Suprapubic skin (tissue), 4 donors: Measurements from ENCODE around the gene BCS1L. TPM values are rescaled to one million over a fixed set of nuclear protein-coding genes. Genes with fewer than 3 reads are reported as not detected.

Source experiments
- DNase-seq, 2 donors: peaks; one replicate each; pipeline ENCODE4 v3.0.0-alpha.2; 2019; ENCODE audit warnings: low spot score in 2 of 2
- H3K27ac ChIP-seq: fragments of 200-600 bp; sonication (generic); one replicate; pipeline ENCODE4 v1.5.1; 2019
- H3K27me3 ChIP-seq: fragments of 200-600 bp; sonication (generic); one replicate; pipeline ENCODE4 v1.5.1; 2019
- H3K36me3 ChIP-seq: fragments of 200-600 bp; sonication (generic); one replicate; pipeline ENCODE4 v1.5.1; 2019
- H3K4me1 ChIP-seq: fragments of 200-600 bp; sonication (generic); one replicate; pipeline ENCODE4 v1.5.1; 2019
- H3K4me3 ChIP-seq: fragments of 200-600 bp; sonication (generic); one replicate; pipeline ENCODE4 v1.5.1; 2019; ENCODE audit warnings: mild to moderate bottlenecking
- H3K9me3 ChIP-seq: fragments of 200-600 bp; sonication (generic); one replicate; pipeline ENCODE4 v1.5.1; 2019
- EP300 ChIP-seq: sonication (generic); formaldehyde crosslinking; IDR thresholded peaks from one replicate; pipeline ENCODE4 v1.6.1; 2017; ENCODE audit warnings: antibody characterized with exemption
- POLR2A ChIP-seq, 2 donors: fragments of 450-650 bp; IDR thresholded peaks; one replicate each; pipeline ENCODE4 v1.6.1; 2017; ENCODE audit warnings: antibody characterized with exemption in 2 of 2, mild to moderate bottlenecking in 2 of 2, moderate library complexity in 2 of 2
- POLR2AphosphoS5 ChIP-seq, 3 donors: sonication (generic); formaldehyde crosslinking; IDR thresholded peaks; one replicate each; pipeline ENCODE4 v1.6.1; 2017; ENCODE audit warnings: antibody characterized with exemption in 3 of 3
- WGBS: methylation state at CpG from one replicate; pipeline ENCODE4 v1.1.5; 2018; 5-methylcytosine and 5-hydroxymethylcytosine counted together
- total RNA-seq, 4 donors: library from RNA; depleted of rRNA; stranded (reverse); fragments of >200 nt; gene quantifications; one replicate each; pipeline ENCODE4 v1.1.0, GENCODE V29; 2016
- TF ChIP-seq, protein P1 (sequence below), 2 donors: fragments of 200-600 bp in 1 of 2; fragments of 450-650 bp in 1 of 2; sonication (generic) in 1 of 2; IDR thresholded peaks; one replicate each; pipeline ENCODE4 v1.5.1; 2016 to 2019; ENCODE audit warnings: antibody characterized with exemption in 2 of 2, mild to moderate bottlenecking in 1 of 2, moderate library complexity in 1 of 2

The BCS1L gene
- total RNA-seq, 4 donors from 2014 or later, result 30.3 to 72.8 (median 39.2) TPM

- Histone ChIP-seq H3K27ac (no peak overlapping the region), H3K4me1 (no peaks in the 10 kb centered on the region), H3K27me3 (no peaks in the 10 kb centered on the region), H3K9me3 (no peaks in the 10 kb centered on the region), H3K36me3 (peaks cover 92% of the 10 kb centered on the region), H3K4me3 (no peak overlapping the region)
- TF ChIP-seq POLR2AphosphoS5 (IDR thresholded peaks at IDR 0.05), result no peak
- no peak for TF ChIP-seq POLR2A (IDR thresholded peaks at IDR 0.05)
- TF ChIP-seq, protein P1, sequence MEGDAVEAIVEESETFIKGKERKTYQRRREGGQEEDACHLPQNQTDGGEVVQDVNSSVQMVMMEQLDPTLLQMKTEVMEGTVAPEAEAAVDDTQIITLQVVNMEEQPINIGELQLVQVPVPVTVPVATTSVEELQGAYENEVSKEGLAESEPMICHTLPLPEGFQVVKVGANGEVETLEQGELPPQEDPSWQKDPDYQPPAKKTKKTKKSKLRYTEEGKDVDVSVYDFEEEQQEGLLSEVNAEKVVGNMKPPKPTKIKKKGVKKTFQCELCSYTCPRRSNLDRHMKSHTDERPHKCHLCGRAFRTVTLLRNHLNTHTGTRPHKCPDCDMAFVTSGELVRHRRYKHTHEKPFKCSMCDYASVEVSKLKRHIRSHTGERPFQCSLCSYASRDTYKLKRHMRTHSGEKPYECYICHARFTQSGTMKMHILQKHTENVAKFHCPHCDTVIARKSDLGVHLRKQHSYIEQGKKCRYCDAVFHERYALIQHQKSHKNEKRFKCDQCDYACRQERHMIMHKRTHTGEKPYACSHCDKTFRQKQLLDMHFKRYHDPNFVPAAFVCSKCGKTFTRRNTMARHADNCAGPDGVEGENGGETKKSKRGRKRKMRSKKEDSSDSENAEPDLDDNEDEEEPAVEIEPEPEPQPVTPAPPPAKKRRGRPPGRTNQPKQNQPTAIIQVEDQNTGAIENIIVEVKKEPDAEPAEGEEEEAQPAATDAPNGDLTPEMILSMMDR (IDR thresholded peaks at IDR 0.05), result no peak
- no peak for TF ChIP-seq EP300
- no peak for DNase-seq
- WGBS, result 91% methylated on average over 11 of the region's 11 CpGs
These were observed 14.8 kb upstream of the BCS1L start for GRCh38 chr2:218644721-218645120.

DNA sequence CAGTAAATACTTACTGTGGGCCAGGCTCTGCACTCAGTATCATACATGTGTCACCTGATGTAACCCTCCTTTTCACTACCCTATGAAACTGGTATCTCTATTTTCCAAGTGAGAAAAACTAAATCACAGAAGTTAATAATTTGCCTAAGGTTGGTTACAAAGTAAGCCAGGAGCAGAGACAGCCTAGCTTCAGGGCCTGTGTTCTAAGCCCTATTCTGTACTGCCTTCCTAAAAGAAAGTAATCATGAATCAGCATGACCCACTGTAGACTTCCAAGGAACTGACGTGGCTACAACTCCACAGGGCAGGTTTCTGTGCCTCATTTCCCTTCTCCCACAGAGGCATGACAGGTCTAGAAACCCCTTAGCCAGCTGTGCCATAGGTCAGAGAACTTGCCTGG, 14.4 kb upstream of the BCS1L start:
- peaks cover 93% of the 10 kb centered on the region for H3K36me3 ChIP-seq
- no peaks in the 10 kb centered on the region for H3K4me1 ChIP-seq
- H3K4me3 ChIP-seq, result no peak overlapping the region
- TF ChIP-seq POLR2AphosphoS5 (IDR thresholded peaks at IDR 0.05) (no peak), EP300 (no peak), POLR2A (IDR thresholded peaks at IDR 0.05) (no peak)
- TF ChIP-seq, protein P1 (IDR thresholded peaks at IDR 0.05), result no peak
- 86% methylated on average over 1 of the region's 1 CpG for WGBS
- H3K27me3 ChIP-seq, result no peaks in the 10 kb centered on the region
- no peak overlapping the region for H3K27ac ChIP-seq
- H3K9me3 ChIP-seq, result no peaks in the 10 kb centered on the region
- DNase-seq, result no peak

- no peak for DNase-seq
- TF ChIP-seq, protein P1 (IDR thresholded peaks at IDR 0.05), result peak; percentile 38 to 82
- no peak for TF ChIP-seq EP300
These were observed 11.2 kb upstream of the BCS1L start for GRCh38 chr2:218648088-218648786.

DNA sequence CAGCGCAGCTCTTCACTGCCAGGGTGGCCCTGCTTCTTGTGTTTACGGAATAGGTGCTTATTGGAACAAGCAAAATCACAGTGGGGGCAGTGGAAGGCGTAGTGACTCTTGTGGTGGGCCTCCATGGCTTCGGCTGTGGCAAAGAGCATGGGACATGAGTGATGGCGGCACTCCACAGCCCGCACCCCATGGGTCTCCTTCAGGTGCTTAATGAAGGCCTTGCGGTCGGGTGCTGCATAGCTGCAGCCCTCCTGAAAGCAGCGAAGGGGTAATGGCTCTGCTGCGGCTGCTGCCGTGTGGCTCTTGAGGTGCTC, 10.7 kb upstream of the BCS1L start:
- no peak for DNase-seq
- no peaks in the 10 kb centered on the region for H3K9me3 ChIP-seq
- no peaks in the 10 kb centered on the region for H3K4me1 ChIP-seq
- peaks cover 95% of the 10 kb centered on the region for H3K36me3 ChIP-seq
- H3K27me3 ChIP-seq, result no peaks in the 10 kb centered on the region
- H3K27ac ChIP-seq, result no peak overlapping the region
- TF ChIP-seq, protein P1 (IDR thresholded peaks at IDR 0.05), result no peak
- no peak for TF ChIP-seq POLR2A (IDR thresholded peaks at IDR 0.05)
- TF ChIP-seq EP300, result no peak
- no peak for TF ChIP-seq POLR2AphosphoS5 (IDR thresholded peaks at IDR 0.05)
- H3K4me3 ChIP-seq, result no peak overlapping the region
- 88% methylated on average over 11 of the region's 11 CpGs for WGBS

More at GRCh38 chr2:218648088-218648786, 11.2 kb upstream of the BCS1L start:
- 67% methylated on average over 9 of the region's 9 CpGs for WGBS
- H3K36me3 ChIP-seq, result peaks cover 95% of the 10 kb centered on the region
- H3K4me1 ChIP-seq, result no peaks in the 10 kb centered on the region
- no peaks in the 10 kb centered on the region for H3K9me3 ChIP-seq
- no peak overlapping the region for H3K27ac ChIP-seq
- no peak overlapping the region for H3K4me3 ChIP-seq
- no peaks in the 10 kb centered on the region for H3K27me3 ChIP-seq

- Histone ChIP-seq H3K27ac (no peak overlapping the region), H3K27me3 (no peaks in the 10 kb centered on the region), H3K36me3 (peaks cover 61% of the 10 kb centered on the region), H3K4me1 (peaks cover 26% of the 10 kb centered on the region), H3K9me3 (no peaks in the 10 kb centered on the region), H3K4me3 (no peak overlapping the region)
- TF ChIP-seq POLR2AphosphoS5 (IDR thresholded peaks at IDR 0.05) (no peak), EP300 (no peak), POLR2A (IDR thresholded peaks at IDR 0.05) (no peak)
- TF ChIP-seq, protein P1 (IDR thresholded peaks at IDR 0.05), result no peak
- 100% methylated on average over 2 of the region's 2 CpGs for WGBS
- no peak for DNase-seq
These were observed 3.7 kb upstream of the BCS1L start for GRCh38 chr2:218655751-218656150.
